ENCODE data around the gene CEBPB.
"Not testable (repeated sequence)": the region's sequence is repeated elsewhere in the genome, so short reads cannot be mapped to it uniquely, and the experiment has no call there.

CEBPB gene

DNA sequence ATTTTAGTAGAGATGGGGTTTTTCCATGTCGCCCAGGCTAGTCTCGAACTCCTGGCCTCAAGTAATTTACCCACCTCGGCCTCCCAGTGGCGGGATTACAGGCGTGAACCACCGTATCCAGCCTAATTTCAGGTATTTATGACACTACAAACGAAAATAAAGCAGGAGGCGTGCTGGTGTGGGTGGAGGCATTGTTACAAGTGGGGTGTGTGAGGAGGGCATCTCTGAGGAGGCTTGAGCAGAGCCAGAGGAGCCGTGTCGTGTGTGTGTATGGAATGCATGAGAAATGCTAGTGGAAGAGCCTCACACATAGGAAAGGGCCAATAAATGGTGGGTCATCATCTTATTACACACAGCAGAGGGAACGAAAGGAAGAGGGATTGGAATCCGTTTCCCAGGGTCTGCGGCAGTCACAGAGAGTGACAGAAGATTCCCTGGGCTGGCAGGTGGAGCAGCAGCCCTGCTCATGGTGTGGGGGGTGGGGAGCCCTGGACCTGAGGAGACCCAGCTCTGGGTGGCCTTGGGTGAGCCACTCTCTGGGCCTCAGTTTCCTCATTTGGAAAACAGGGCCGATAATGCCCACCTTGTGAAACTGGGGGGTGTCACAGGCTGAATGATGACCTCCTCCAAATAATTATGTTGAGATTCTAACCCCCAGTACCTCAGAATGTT, 19.9 kb upstream of the CEBPB start:
- no peak for DNase-seq

DNA sequence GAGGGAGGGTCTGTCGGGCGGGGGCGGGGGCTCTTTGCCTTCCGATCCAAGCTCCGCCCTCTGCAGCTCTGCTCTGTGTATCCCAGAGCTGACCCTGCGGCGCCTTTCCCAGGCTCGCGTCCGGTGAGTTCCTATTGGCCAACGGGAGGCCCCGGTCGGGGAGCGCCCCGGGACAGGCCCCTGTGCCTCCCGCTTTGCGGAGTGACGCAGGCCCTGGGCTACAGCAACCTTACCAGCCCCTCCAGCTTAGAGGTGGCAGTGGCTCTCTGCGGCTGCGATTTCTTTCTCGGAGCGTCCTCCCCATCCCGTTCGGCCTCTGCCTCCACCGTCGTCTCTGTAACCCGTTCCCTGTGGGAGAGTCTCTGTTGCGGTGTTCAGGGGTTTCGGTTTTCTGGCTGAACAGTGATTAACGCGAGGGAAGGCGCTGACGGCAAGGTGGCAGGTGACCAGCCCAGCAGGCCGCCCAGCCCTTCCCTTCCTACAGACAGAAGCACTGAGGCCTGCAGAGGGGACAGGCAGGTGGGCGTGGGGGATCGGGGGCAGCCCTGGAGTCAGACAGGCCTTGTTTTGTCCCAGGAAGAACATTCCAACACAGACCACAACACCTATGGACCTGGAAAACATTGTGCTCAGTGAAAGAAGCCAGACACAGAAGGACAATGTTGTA, 18.1 kb upstream of the CEBPB start:
- no peak for DNase-seq

DNA sequence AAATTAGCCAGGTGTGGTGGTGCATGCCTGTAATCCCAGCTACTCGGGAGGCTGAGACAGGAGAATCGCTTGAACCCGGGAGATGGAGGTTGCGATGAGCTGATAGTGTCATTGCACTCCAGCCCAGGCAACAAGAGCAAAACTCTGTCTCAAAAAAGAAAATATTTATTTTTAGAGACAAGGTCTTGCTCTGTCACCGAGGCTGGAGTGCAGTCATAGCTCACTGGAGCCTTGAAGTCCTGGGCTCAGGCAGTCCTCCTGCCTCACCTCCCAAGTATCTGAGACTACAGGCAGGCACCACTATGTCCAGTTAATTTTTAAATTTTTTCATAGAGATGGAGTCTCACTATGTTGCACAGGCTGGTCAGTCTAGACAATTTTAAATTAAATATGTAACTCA, 16.2 kb upstream of the CEBPB start:
- DNase-seq: no peak

DNA sequence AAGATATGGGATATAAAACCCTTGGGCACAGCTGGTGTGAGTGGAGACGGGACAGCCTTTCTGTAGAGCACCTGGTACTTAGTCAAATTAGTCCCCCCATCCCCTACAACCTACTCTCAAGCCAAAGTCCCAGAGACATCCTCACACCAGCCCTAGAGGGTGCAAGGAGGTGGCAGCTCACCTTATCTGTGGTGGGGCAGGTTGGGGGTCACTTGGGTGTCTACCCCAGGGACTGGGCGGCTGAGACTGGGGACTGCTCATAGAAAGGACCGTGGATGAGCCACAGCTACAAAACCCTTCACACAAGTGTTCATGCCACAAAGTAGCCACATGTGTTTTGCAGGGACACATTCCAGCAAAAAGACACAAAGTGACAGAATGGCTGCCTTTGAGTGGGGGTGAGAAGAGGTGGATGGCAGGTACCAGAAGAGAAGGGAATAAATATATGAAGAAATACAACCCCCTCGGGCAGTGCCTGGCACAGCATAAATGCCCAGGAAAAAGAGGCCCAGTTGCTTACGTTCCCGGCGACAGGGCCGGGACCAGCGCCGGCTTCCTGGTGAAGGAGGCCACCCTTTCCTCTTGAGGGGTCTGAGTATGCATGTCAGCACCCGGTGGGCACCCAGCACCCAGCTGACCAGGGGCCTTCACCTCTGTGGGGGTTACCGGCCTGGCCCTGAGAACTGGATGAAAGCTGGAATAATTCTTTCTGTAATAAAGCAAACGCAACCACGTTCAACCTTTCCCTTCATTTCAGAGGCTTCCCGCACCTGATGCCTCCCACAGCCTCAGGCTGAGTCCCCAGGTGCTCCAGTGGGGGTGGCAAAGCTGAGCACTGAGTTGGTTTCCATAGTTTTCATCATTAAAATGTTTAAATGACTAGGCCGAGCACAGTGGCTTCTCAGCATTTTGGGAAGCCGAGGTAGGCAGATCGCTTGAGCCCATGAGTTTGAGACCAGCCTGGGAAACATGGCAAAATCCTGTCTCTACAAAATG, 14.4 kb upstream of the CEBPB start:
- DNase-seq: no peak

DNA sequence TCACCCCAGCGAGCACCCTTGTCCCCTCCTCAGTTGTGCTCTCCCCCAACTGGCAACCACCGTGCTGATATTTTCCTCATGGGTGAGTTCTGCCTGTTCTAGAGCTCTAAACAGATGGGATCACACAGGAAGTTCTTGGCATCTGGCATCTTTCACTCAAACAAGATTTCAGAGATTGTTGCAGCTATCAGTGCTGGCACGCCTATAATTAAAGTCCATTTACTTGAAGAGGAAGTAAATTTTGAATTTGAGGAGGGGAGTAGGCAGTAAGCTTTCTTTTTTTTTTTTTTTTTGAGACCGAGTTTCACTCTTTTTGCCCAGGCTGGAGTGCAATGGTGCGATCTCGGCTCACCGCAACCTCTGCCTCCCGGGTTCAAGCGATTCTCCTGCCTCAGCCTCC, 12.0 kb upstream of the CEBPB start:
- not testable (repeated sequence) for DNase-seq

DNA sequence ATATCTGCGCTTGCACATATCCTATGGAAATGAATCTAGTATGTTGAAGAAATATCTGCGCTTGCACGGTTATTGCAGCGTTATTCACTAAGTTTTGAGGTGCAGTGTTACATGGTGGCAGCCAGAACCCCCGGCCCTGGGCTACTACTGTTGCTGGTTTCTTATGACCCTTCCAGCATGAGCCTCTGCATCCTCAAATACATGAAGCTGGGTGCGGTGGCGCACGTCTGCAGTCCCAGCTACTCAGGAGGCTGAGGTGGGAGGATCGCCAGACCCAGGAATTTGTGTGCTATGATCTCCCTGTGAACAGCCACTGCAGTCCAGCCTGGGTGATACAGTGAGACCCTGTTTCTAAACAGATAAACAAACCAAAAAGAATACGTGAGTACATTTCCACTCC, 9.3 kb upstream of the CEBPB start:
- no peak for DNase-seq

DNA sequence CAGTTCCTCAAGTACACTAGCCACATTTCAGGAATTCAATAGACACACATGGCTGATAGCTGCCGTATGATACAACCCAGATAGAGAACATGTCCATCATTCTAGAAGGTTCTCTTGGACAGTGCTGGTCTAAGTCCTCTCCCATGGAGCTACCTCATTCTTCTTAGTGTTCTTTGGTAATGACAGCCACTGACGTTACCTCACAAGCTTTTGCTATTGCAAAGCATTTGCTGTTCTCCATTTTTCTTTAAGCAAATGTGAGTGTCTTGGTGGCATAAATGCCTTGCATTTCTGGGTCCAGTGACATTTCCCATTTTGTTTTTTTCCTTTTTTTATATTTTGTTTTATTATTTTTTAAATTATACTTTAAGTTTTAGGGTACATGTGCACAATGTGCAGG, 8.3 kb upstream of the CEBPB start:
- no peak for DNase-seq

DNA sequence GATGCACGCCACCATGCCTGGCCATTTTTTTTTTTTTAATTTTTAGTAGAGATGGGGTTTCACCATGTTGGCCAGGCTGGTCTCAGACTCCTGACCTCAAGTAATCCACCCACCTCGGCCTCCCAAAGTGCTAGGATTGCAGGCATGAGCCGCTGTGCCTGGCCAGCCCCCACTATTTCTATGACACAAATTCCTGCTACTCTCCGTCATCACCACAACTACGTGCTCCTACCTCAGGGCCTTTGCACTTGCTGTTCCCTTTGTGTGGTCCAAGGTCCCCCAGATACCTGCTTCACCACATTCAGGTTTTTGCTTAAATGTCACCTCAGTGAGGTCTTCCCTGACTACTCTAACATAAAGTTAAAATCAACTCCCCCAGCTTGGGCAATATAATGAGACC, 5.2 kb upstream of the CEBPB start:
- no peak for DNase-seq

DNA sequence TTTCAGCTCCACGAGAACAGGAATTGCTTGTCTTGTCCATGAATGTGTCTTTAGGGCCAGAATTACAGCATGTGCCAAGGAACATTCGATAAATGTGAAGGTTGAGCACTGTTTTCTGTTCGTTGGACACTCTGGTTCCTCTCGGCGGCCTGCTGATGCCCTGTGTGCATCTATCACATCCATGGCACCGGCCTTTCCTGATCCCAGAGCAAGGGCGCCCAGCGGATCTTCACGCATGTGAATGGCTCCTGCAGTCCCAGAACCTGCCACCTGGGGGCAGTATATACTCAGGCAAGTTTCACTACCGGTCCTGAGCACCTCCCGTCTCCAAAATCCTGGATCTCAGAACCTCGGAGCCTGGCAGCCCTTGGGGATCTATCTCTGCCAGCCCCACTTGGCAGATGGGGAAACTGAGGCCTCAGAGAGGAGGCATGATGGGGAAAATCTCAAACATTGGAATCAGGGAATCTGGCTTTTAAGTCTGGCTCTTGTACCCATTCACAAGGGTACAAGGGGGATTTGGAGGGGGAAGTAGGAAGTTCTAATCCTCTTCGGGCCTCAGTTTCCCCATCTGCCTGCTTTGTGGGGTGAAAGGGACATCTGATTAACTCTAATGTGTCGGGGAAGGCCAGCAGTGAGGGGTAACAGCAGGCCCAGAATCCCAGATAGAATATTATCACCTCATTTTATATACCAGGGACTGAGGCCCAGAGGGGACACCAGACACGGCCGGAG, 4.3 kb upstream of the CEBPB start:
- DNase-seq: peak; percentile 76 to 89

DNA sequence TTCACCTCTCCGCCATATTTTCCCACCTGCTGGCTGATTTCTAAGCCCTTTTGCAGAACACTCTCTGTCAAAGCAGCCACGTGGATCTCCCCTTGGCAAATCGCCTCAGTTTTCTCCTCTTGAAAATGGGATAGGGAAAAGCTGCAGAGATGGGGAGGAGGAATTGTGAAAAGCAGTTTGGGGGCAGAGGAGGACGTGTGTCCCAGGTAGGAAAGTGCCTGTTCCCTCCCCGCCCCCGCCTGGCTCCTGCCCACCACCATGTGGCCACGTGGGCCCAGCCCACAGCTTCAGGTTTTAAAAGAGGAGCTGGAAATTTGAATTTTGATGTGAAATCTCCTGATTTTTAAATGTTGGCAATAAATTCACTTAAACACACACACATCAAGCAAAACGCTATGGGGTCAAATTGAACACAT, 3.6 kb upstream of the CEBPB start:
- no peak for DNase-seq

DNA sequence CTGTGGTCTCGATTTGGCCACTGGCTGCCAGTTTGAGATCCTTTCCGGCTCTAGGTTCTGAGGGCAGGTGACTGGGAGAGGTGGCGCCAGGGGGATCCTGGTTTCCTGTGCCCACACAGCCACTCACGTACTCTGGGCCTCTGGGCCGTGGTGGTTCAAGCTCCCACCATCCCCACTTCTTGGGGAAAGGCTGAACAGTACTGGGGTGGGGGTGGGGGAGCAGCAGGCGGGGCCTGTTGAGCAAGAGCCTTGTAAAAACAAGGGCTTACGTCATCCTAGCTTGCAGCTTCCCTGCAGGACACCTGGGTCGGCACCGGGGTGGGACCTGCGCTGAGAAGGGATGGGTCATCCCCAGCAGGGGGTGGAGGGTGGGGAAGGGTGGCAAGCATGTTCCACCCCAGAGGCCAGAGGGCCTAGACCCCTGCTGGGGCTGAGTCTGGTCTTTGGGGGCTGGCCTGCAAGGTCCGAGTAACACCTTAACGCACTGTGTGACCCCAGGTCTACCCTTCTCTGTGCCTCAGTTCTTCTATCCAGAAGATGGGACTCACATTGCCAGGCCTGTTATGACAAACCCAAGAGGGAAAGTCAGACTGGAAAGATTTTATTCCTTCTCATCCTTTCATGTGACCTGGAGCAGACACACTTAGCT, 3.1 kb upstream of the CEBPB start:
- no peak for DNase-seq

DNA sequence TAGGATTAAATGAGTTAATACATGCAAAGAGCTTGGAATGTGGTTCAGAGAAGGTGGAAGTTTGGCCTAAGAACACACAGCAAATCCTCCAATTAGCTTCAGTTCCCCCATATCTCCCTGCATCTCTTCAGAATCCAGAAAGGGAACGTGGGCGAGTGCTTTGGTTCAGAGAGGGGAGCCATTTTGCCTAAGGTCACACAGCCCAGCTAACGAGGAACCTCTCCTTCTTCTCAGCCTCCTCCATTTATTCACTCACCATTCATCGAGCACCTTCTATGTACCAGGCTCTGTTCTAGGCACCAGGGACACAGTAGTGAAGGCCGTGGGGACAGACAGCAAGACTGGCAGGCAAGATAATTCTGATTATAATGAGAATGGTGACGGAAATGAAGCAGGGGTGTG, 2.3 kb upstream of the CEBPB start:
- DNase-seq: no peak

DNA sequence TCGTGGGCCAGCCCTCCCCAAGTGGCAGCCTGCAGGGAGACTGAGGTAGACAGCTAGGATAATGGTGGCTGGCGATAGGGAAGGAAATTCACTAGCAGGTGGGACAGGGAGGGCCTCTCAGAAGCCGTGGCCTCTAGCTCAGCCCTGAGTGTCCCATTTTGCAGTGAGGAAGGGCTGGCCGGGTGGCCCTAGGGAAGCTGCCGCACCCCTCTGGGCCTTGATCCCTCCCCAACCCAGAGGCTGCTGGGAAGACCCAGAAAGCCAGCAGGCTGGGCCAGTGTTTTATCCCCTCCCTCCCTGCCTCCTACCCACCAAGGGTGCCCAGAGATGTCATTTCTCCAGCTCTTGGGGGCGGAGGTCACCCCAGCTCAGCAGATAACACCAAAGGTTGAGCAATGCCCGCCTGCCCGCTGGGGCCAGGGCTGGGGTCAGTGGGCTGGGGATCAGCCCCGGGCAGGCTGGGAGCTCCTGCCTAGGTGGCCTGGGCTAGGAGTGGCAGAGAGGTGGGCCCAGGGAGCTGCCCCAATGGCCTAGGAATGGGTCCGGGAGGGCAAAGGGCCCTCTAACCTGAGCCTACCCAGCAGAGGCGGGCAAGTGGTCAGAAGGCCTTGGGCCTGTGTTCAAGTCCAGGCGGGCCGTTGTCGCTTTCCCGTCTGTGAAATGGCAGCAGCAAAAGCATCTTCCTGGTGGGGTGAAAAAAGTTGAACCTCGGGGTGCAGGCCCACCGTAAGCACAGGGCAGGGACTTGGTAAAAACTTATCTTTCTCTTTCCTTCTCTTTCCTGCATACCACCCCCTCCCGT, 1.6 kb upstream of the CEBPB start:
- no peak for DNase-seq

DNA sequence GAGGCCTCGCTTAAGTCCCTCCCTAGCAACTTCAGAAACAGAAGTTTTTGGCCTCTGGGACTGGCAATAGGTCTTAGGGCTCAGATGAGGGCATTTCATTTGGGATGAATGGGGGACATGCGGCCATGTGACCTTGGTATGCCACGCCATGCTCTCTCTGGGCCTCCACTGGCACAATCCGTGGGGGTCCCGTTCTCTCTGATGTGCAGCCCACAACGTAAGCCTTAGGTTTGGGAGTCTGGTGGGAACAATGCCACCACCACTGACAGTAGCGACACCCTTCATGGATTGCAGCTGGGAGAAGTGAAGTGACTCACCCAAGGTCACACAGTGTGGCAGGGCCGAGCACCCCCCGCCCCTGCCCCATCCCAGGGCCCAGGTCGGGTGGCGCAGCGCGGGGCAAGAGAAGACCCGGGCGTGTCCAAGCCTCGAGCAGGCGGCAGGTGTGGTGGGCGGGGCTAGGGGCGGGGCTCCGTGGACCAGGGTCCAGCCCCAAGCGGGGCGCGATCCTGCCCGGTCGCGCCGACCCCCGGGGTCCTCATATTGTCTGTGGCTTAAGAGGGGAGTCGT, 864 bp upstream of the CEBPB start:
- DNase-seq: peak; percentile 26 to 46

DNA sequence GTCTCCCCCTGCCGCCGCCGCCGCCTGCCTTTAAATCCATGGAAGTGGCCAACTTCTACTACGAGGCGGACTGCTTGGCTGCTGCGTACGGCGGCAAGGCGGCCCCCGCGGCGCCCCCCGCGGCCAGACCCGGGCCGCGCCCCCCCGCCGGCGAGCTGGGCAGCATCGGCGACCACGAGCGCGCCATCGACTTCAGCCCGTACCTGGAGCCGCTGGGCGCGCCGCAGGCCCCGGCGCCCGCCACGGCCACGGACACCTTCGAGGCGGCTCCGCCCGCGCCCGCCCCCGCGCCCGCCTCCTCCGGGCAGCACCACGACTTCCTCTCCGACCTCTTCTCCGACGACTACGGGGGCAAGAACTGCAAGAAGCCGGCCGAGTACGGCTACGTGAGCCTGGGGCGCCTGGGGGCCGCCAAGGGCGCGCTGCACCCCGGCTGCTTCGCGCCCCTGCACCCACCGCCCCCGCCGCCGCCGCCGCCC, 474 bp downstream of the CEBPB start:
- peak; percentile 63 for DNase-seq

DNA sequence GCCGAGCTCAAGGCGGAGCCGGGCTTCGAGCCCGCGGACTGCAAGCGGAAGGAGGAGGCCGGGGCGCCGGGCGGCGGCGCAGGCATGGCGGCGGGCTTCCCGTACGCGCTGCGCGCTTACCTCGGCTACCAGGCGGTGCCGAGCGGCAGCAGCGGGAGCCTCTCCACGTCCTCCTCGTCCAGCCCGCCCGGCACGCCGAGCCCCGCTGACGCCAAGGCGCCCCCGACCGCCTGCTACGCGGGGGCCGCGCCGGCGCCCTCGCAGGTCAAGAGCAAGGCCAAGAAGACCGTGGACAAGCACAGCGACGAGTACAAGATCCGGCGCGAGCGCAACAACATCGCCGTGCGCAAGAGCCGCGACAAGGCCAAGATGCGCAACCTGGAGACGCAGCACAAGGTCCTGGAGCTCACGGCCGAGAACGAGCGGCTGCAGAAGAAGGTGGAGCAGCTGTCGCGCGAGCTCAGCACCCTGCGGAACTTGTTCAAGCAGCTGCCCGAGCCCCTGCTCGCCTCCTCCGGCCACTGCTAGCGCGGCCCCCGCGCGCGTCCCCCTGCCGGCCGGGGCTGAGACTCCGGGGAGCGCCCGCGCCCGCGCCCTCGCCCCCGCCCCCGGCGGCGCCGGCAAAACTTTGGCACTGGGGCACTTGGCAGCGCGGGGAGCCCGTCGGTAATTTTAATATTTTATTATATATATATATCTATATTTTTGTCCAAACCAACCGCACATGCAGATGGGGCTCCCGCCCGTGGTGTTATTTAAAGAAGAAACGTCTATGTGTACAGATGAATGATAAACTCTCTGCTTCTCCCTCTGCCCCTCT, 1.1 kb downstream of the CEBPB start:
- peak in 1 of 2 experiments; percentile 58 for DNase-seq

DNA sequence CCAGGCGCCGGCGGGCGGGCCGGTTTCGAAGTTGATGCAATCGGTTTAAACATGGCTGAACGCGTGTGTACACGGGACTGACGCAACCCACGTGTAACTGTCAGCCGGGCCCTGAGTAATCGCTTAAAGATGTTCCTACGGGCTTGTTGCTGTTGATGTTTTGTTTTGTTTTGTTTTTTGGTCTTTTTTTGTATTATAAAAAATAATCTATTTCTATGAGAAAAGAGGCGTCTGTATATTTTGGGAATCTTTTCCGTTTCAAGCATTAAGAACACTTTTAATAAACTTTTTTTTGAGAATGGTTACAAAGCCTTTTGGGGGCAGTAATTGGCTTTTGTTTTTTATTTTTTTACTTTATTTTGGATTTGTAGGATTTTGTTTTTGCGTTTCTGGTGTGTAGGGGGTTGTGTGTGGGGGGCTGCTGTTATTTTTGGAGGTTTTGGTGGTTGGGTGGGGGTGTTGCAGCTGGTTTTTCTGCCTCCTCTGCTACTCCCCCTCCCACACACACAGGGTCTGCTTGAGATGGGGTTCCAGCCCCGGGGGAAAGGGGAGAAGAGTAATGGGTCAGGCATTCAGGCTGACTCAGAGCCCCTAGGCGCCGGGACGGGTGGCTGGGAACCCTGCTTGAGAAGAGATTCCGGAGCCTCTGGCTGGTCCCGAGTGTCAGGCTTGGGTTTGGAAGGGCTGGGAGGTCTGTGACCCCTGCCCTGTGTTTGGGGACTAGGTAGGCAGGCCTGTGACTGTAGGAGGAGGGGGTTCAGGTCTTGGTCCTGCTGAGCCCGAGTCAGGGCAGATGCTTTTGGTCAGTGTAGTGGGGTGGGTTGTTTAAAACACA, 2.0 kb downstream of the CEBPB start:
- peak; percentile 76 to 87 for DNase-seq

DNA sequence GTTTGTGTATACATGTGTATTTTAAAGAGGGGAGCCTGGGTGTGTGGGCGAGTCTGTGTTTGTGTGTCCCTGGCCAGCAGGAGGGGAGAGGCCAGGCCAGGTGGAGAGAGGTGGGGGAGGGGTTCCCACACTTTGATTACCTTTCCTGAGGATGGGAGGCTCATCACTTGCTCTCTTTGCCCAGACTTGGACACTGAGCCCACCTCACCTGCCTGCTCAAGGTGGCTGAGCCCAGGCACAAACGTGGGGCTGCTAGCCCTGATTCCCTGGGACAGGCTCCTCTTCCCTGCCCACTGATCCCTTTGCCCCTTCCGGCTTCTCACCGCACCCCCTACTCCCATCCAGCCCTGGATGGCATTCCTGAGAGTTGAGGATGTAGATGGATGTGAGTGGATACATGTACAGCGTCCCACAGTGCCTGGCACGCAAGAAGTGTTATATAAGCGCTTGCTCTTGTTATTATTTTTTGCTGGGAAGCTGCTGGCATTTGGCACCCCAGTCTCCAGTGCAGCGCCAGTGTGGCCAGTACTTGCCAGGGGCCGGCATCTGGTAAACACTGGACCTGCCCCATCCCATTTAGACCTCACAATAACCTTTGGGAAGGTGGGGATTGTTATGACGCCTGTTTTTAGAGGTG, 2.7 kb downstream of the CEBPB start:
- DNase-seq: no peak
